HG03060 (cell line): ENCODE data around the gene ALG14.
"Not testable (repeated sequence)": the region's sequence is repeated elsewhere in the genome, so short reads cannot be mapped to it uniquely, and the experiment has no call there.

Source experiments
- ATAC-seq: cut with Tn5 transposase; IDR thresholded peaks from one replicate; pipeline ENCODE4 v1.9.1; 2021; ENCODE audit warnings: low read depth, moderate number of reproducible peaks; ENCODE audit not compliant: unreplicated experiment

The ALG14 gene

DNA sequence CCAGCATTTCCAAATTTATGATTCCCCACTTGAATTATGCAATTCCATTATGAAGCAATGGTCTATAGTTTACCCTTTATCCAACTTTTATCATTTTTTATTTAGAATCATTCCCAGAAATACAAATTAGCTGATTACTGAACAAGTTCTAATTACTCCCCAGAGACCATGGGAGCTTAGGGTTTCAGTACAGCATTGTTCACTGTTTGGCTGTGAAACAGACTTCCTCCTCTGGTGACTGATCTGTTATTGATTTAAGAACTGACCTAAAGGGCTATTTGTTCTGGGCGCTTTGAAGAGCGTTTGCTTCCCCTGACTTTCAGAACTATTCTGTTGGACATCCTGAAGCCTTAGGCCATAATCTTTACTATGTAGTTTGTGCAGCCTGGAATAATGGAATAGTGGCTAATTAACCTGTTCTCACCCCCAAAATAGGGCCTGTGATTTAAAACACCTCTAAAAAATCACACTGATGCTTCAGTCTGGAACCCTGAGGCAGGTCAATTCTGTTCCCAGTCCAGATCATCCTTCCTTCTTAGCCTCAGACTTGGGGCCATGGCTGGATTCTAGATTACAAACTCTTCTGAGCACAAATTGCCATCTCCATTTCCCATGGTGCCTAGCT, 58.7 kb downstream of the ALG14 start:
- ATAC-seq, result no peak

- ATAC-seq, result no peak
Observed at GRCh38 chr1:95012389-95012788, 60.4 kb downstream of the ALG14 start.

GRCh38 chr1:95010158-95010557, 62.6 kb downstream of the ALG14 start:
- no peak for ATAC-seq

DNA sequence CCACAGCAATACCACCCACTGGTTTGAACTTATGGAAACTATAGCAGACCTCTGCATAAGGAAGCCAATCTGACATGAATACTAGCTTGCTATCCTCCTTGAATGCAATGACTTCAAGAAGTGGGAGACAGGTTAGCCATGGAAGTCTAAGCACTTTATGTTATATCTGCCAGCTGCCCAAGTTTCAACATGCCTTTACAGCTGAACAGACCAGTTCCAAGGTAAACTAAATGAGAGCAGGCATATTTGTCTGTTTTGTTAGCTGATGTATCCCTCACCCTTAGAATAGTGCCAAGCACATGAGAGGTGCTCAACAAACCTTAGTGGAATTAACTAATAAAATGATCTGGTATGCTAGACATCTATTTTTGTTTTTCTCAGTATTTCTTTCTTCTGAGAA, 65.1 kb downstream of the ALG14 start:
- ATAC-seq, result no peak

DNA sequence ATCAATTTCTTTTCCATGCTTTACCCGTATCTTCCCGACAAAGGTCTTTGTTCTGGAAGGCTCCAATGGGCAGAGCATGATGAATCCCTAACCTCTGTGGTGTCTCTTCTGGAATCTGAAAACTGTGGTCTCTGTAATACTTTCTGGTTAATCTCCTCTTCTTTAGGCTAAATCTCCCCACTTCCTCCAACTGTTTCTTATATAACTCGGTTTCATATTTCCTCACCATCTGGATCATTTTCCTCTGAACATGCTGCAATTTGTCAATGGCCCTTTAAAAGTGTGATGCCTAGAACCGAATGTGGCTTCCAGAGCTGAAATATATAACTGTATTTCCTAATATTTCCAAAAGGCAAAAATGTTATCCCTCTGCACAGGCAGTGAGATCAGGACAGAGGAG, 66.1 kb downstream of the ALG14 start:
- no peak for ATAC-seq

DNA sequence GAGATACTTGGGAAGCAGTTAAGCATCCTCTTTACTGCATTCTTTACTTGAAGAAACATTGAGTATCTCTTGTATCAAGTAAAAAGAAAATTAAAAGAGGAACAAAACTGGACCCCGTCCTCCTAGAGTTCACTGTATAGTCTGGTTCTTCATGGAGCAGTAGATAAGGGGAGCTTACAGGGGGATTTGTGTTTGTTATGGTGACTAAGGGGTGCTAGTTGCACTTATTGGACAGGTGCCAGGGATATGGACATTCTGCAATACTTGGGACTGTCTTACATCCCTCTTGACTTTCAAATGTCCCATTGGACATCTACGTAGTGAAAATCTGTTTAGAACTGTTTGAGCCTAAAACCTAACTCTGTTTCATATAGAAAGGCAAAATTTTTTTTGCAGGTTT, 67.2 kb downstream of the ALG14 start:
- no peak for ATAC-seq

DNA sequence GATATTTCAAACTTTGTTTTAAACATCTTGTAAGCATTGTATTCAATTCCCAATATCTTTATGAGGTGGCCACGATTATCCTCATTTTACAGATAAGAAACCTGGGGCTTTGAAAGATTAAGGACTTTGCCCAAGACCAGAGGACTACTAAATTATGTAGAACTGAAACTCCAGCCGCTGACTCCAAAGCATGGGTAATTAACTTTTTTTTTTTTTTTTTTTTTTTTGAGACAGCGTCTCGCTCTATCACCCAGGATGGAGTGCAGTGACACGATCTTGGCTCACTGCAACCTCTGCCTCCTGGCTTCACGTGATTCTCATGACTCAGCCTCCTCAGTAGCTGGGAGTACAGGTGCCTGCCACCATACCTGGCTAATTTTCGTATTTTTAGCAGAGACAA, 68.7 kb downstream of the ALG14 start:
- no peak for ATAC-seq

- ATAC-seq, result no peak
Observed at GRCh38 chr1:95003433-95003738, 69.4 kb downstream of the ALG14 start.

GRCh38 chr1:95002540-95003432, 70.0 kb downstream of the ALG14 start:
- ATAC-seq, result no peak

DNA sequence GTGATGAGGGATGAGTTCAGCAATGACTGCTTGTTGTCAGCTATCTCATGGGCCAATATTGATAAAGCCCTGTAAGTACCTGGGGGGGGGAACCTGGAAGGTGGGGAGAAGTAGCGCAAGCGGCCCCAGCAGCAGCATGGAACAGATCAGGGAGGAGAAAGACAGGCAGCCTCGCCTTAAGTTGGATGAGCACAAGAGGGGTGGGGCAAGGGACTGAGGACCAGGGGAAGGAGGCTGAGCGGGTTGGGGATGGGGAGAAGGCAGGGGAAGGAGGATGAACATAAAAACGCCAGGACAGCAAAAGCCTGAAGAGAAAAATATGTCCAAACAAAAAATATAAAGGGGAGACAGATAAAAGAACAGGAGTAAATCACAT, 70.6 kb downstream of the ALG14 start:
- ATAC-seq, result no peak

DNA sequence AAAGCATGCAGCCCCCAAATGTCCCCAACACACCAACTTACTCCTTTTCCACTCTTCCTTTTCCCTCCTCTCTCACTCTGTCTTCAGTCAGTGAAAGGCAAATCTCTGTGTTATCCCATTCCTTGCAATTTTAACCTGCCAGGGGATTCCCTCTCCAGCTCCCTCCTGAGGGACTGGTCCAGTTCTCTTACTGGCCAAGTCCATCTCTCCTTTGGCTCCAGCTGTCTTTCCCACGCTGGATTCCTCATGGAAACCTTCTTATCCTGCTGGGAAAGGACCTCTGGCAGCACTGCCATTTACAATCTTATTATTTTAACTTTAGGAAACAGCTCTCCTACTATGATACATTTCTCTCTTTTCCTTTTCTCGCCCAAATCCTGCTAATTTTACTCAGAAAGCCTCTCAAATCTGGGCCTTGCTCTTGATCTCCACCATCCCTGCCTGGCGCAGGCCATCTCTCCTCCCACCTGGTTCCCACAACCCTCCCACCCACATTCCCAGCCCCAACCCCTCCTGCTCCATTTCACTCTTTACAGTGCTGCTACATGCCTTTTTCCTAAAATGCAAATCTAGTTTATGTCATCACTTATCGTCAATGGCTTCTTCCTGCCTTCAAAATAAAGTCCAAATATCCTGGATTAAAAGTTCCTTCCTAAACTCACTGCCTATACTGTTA, 73.2 kb downstream of the ALG14 start:
- no peak for ATAC-seq

DNA sequence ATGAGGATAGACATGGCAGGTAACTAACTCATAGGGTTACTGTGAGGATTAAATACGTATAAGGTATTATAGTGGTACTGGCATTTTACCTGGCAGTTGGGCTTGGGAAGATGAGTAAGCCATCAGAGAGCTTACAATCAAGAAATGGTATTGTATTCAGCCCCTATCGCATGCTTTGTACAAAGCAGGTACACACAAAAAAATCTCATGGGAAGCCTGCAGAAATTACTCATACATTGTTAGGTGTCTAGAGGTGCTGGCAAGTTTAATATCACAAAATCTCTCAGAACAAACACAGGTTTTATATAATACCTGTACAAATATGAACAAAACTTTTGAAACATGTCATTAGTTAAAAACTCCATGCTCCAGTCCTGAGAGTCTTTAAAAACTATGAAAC, 74.0 kb downstream of the ALG14 start:
- ATAC-seq, result no peak

DNA sequence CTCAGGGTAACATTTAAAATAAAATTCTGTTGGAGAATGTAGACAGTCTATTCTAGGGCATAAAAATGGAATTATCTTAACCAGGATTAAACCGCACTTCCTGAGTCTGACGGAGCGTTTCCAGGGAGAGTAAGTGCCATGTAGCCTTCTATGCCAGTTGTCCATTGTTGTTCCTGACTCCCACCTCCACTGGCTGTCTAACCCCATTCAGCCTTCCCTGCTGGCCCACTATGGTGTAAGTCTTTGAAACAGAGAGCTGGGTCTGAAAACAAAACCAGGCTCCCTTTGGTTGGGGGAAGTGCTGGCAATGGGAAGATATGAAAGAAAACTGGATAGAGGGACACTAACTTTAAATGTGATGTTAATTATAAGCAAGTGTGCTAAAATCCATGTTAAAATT, 74.6 kb downstream of the ALG14 start:
- no peak for ATAC-seq

GRCh38 chr1:94995536-94995935, 77.2 kb downstream of the ALG14 start:
- not testable (repeated sequence) for ATAC-seq

GRCh38 chr1:94994805-94995204, 77.9 kb downstream of the ALG14 start:
- ATAC-seq, result no peak

DNA sequence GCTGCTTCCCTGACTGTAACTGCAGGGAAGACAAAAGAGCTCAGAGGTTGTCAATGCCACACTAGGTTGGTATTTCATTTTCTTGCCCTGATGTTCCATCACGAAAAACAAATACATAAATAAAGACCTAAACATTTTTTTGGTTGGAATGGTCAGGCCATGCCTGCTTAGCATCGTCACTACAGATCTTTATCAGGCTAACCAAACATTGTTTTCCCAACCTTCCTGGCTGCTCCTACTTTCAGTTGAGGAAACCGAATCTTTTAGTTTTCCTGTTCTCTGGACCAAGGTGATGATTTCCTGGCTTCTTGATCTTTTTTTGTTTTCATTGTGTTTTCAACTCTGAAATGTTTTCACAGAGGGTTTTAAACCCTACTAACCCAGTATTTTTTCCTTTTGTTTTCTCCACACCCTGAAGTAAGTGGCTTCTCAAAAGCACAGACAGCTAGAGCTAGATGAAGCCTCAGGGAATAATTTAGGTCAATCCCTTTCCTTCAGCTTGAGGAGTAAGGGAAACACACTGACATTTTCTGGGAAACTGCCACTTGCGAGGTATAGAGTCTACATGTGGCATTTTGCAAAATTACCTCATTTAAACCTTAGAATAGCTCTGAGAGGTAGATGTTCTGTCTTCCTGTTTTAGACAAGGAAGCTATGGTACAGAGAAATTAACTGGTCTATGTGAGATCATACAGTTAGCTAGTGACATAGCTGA, 78.7 kb downstream of the ALG14 start:
- no peak for ATAC-seq

- ATAC-seq, result no peak
Observed at GRCh38 chr1:94992863-94993563, 79.7 kb downstream of the ALG14 start.

- ATAC-seq, result no peak
Observed at GRCh38 chr1:94992161-94992560, 80.6 kb downstream of the ALG14 start.

DNA sequence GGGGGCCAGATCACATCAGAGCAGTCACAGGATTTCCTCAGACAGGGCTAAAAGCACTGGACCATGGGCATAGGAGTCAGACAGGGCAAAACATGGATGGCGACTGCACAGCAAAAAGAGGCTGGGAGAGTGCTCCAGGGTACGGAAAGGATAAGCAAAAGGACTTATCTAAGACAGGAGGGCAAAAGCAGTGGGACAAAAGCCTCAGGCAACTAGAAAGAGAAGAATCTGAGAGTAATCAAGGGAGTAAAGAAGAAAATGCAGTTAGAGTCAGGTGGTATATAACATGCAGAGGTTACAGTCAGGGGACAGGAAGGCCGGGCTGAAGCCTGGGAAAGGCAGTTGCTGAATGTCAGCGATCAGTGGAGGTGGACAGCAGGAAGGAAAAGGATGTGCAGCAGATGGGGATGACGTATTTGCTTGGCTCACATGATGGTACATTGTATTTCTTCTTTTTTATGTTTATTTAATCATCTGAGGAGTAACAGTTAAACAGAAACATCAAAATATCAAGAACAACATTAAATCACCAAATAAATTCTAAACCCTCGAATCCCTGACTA, 82.8 kb downstream of the ALG14 start:
- no peak for ATAC-seq

DNA sequence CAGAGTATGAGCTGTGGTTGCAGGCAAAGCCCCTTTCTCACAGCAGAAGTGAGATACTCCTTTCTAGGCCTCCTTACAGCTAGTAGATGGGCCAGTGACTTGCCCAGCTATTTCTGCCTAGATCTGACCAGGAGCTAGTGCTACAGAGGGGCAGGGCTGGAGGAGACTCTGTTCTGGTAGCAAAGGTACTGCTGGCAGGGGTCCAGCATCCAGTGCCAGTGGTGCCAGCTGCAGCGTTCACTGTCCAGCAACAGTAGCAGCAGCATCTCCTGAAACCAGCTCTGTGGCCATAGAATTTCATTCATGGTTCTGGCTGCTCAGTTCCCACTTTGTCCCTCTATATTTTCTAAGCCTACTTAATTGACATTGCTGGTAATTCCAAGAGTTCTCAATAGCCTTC, 83.4 kb downstream of the ALG14 start:
- no peak for ATAC-seq
